ENCODE measurements around the gene TAF8. TPM values are rescaled to one million over a fixed set of nuclear protein-coding genes. Genes with fewer than 3 reads are reported as not detected.

The TAF8 gene
- total RNA-seq, 1 donor from 2014 or later: 55.7 TPM

DNA sequence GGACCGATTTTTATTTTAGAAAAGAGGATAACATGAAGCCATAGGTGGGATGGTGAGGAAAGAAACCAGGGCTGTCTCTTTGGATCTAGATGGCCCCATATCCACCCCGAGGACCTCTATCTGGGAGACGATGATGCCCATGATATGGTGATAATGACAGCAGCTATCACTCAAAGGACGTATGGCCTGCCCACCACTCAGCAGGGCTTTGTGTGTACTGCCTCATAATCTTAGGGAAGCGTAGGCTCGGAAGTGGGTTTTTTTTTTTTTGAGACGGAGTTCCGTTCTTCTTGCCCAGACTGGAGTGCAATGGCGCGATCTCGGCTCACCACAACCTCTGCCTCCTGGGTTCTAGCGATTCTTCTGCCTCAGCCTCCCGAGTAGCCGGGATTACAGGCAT, 8.2 kb upstream of the TAF8 start:
- peak overlapping the region; percentile 75 for H3K27ac Mint-ChIP-seq
- TF ChIP-seq, protein P1, sequence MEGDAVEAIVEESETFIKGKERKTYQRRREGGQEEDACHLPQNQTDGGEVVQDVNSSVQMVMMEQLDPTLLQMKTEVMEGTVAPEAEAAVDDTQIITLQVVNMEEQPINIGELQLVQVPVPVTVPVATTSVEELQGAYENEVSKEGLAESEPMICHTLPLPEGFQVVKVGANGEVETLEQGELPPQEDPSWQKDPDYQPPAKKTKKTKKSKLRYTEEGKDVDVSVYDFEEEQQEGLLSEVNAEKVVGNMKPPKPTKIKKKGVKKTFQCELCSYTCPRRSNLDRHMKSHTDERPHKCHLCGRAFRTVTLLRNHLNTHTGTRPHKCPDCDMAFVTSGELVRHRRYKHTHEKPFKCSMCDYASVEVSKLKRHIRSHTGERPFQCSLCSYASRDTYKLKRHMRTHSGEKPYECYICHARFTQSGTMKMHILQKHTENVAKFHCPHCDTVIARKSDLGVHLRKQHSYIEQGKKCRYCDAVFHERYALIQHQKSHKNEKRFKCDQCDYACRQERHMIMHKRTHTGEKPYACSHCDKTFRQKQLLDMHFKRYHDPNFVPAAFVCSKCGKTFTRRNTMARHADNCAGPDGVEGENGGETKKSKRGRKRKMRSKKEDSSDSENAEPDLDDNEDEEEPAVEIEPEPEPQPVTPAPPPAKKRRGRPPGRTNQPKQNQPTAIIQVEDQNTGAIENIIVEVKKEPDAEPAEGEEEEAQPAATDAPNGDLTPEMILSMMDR (IDR thresholded peaks at IDR 0.05): no peak
- H3K4me1 Mint-ChIP-seq: peaks cover 83% of the 10 kb centered on the region
- DNase-seq: no peak
- ChIA-PET POLR2A (interaction anchor here (1.2 to 13.9 kb wide), 6 partner anchors 11 to 255 kb away, joined by 3 to 195 read pairs (median 10); partner anchors contain the start of genes BYSL, CCND3, MED20 and TOMM6), CTCF (interaction anchor here (0.7 to 10.4 kb wide), 12 partner anchors 13 to 266 kb away, joined by 3 to 131 read pairs (median 6); partner anchors contain the start of genes BYSL, CCND3, FRS3 and MED20)
- H3K36me3 Mint-ChIP-seq (ENCODE audit: low read depth): peaks cover 4% of the 10 kb centered on the region
- H3K4me3 Mint-ChIP-seq: peak overlapping the region; percentile 38
- no peaks in the 10 kb centered on the region for H3K9me3 Mint-ChIP-seq
- ATAC-seq (ENCODE audit: low read depth): no peak
- intact Hi-C loops (cut with micrococcal nuclease): loop anchor here (5.0 to 10.0 kb wide), 2 partner anchors 35 to 337 kb away; no protein-coding TSS in a partner anchor
- no peaks in the 10 kb centered on the region for H3K27me3 Mint-ChIP-seq

GRCh38 chr6:42043787-42044475, 6.4 kb upstream of the TAF8 start:
- Mint-ChIP-seq H3K9me3 (no peaks in the 10 kb centered on the region), H3K27me3 (no peaks in the 10 kb centered on the region), H3K27ac (peak overlapping the region; percentile 99), H3K4me3 (peak overlapping the region; percentile 56), H3K4me1 (peaks cover 86% of the 10 kb centered on the region), H3K36me3 (ENCODE audit: low read depth) (peaks cover 6% of the 10 kb centered on the region)
- intact Hi-C loops (cut with micrococcal nuclease): loop anchor here (1.0 to 10.0 kb wide), 13 partner anchors 19 to 441 kb away; partner anchors contain the start of genes BYSL, MED20, PRICKLE4 and TFEB
- ChIA-PET CTCF (interaction anchor here (0.8 to 10.4 kb wide), 24 partner anchors 10 to 504 kb away, joined by 3 to 131 read pairs (median 4); partner anchors contain the start of genes BYSL, CCND3, MED20 and TOMM6), POLR2A (interaction anchor here (0.6 to 13.9 kb wide), 12 partner anchors 16 to 264 kb away, joined by 3 to 195 read pairs (median 4); partner anchors contain the start of genes BYSL, CCND3, MED20 and PRICKLE4)
- TF ChIP-seq, protein P1 (IDR thresholded peaks at IDR 0.05): peak; percentile 69
- DNase-seq (peak; percentile 87), ATAC-seq (ENCODE audit: low read depth) (peak; percentile 44)

GRCh38 chr6:42045538-42046460, 4.5 kb upstream of the TAF8 start:
- TF ChIP-seq, protein P1 (IDR thresholded peaks at IDR 0.05): no peak
- ATAC-seq (ENCODE audit: low read depth) (peak; percentile 6), DNase-seq (no peak)
- no peaks in the 10 kb centered on the region for H3K27me3 Mint-ChIP-seq
- H3K9me3 Mint-ChIP-seq: no peaks in the 10 kb centered on the region
- CTCF ChIA-PET: interaction anchor here (0.9 to 10.4 kb wide), 11 partner anchors 105 to 318 kb away, joined by 3 to 131 read pairs (median 19); partner anchors contain the start of genes BYSL, CCND3, MED20 and TOMM6
- peaks cover 85% of the 10 kb centered on the region for H3K4me1 Mint-ChIP-seq
- H3K36me3 Mint-ChIP-seq (ENCODE audit: low read depth): peaks cover 11% of the 10 kb centered on the region
- peak overlapping the region; percentile 99 for H3K27ac Mint-ChIP-seq
- intact Hi-C loops (cut with micrococcal nuclease): loop anchor here (2.0 to 10.0 kb wide), 4 partner anchors 172 to 443 kb away; partner anchors contain the start of genes MRPS10 and TFEB
- POLR2A ChIA-PET: interaction anchor here (0.6 to 13.9 kb wide), 14 partner anchors 15 to 736 kb away, joined by 3 to 195 read pairs (median 8); partner anchors contain the start of genes BICRAL, BYSL, CCND3 and MED20
- H3K4me3 Mint-ChIP-seq: peak overlapping the region; percentile 96

GRCh38 chr6:42046464-42047212, 3.7 kb upstream of the TAF8 start:
- TF ChIP-seq, protein P1 (IDR thresholded peaks at IDR 0.05): no peak
- Mint-ChIP-seq H3K27ac (peak overlapping the region; percentile 99), H3K9me3 (no peaks in the 10 kb centered on the region), H3K36me3 (ENCODE audit: low read depth) (peaks cover 14% of the 10 kb centered on the region), H3K4me1 (peaks cover 83% of the 10 kb centered on the region), H3K4me3 (peak overlapping the region; percentile 96), H3K27me3 (no peaks in the 10 kb centered on the region)
- intact Hi-C loops (cut with micrococcal nuclease): loop anchor here (5.0 to 10.0 kb wide), 2 partner anchors 171 to 342 kb away; partner anchors contain the start of gene MRPS10
- no peak for ATAC-seq (ENCODE audit: low read depth)
- CTCF ChIA-PET: interaction anchor here (1.3 to 10.4 kb wide), 8 partner anchors 16 to 261 kb away, joined by 3 to 131 read pairs (median 20); partner anchors contain the start of genes BYSL, CCND3, MED20 and TOMM6
- no peak for DNase-seq
- POLR2A ChIA-PET: interaction anchor here (0.6 to 13.9 kb wide), 9 partner anchors 22 to 1956 kb away, joined by 4 to 195 read pairs (median 20); partner anchors contain the start of genes BYSL, CCND3, MED20 and TOMM6

Measured in activated B cell treated with CpG ODN at 0.5 μM for 24 hours (primary cell).